ENCODE data around the gene PSMB10.

- TF ChIP-seq FOXK2 (IDR thresholded peaks at IDR 0.05) (no peak), HDGF (IDR thresholded peaks at IDR 0.05; ENCODE audit: borderline replicate concordance) (no peak), SP1 (IDR thresholded peaks at IDR 0.05) (no peak), BHLHE40 (IDR thresholded peaks at IDR 0.05; ENCODE audit: borderline replicate concordance) (no peak), L3MBTL2 (conservative IDR thresholded peaks at IDR 0.05) (no peak), FOXM1 (IDR thresholded peaks at IDR 0.05; ENCODE audit: borderline replicate concordance) (no peak), FOXA1 (IDR thresholded peaks at IDR 0.05) (no peak), NFRKB (IDR thresholded peaks at IDR 0.05) (no peak), TARDBP (IDR thresholded peaks at IDR 0.05) (no peak), SUZ12 (IDR thresholded peaks at IDR 0.05) (no peak)
- TF ChIP-seq, protein P1, sequence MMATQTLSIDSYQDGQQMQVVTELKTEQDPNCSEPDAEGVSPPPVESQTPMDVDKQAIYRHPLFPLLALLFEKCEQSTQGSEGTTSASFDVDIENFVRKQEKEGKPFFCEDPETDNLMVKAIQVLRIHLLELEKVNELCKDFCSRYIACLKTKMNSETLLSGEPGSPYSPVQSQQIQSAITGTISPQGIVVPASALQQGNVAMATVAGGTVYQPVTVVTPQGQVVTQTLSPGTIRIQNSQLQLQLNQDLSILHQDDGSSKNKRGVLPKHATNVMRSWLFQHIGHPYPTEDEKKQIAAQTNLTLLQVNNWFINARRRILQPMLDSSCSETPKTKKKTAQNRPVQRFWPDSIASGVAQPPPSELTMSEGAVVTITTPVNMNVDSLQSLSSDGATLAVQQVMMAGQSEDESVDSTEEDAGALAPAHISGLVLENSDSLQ (IDR thresholded peaks at IDR 0.05), result no peak
These were observed 2.8 kb downstream of the PSMB10 start for GRCh38 chr16:67933805-67934204.
